Neural cell (in vitro differentiated cells): Measurements from ENCODE around the gene SYF2. TPM values are rescaled to one million over a fixed set of nuclear protein-coding genes. Genes with fewer than 3 reads are reported as not detected.

ENCODE experiments used
- H2AFZ ChIP-seq: fragments of 200-600, 300-800 bp; sonication (generic), shearing (Covaris generic); 2 replicates; pipeline ENCODE4 v1.6.0; 2014; ENCODE audit warnings: low read depth, mild to moderate bottlenecking, antibody characterized with exemption, low read length, moderate library complexity
- H3F3A ChIP-seq: fragments of 200-600 bp; shearing (Covaris generic); 2 replicates; pipeline ENCODE4 v1.6.1; 2016; ENCODE audit warnings: mild to moderate bottlenecking, moderate library complexity, mixed read lengths, antibody characterized with exemption, low read length; ENCODE audit not compliant: insufficient read depth, poor library complexity, severe bottlenecking
- H3K27ac ChIP-seq: fragments of 200-600, 300-800 bp; sonication (generic), shearing (Covaris generic); 2 replicates; pipeline ENCODE4 v1.5.1; 2014; ENCODE audit warnings: mild to moderate bottlenecking, low read length, moderate library complexity
- H3K27me3 ChIP-seq: fragments of 300-800, 200-600 bp; sonication (generic), shearing (Covaris generic); 2 replicates; pipeline ENCODE4 v1.6.0; 2014; ENCODE audit warnings: mild to moderate bottlenecking, low read depth, low read length, moderate library complexity; ENCODE audit not compliant: insufficient read depth
- H3K36me3 ChIP-seq: fragments of 300-800, 200-600 bp; sonication (generic), shearing (Covaris generic); 2 replicates; pipeline ENCODE4 v1.5.1; 2014; ENCODE audit warnings: mild to moderate bottlenecking, antibody characterized with exemption, low read length, moderate library complexity; ENCODE audit not compliant: insufficient read depth
- H3K4me2 ChIP-seq: fragments of 300-800, 200-600 bp; sonication (generic), shearing (Covaris generic); 2 replicates; pipeline ENCODE4 v1.6.0; 2014; ENCODE audit warnings: mild to moderate bottlenecking, low read length
- H3K4me3 ChIP-seq: fragments of 300-800, 200-600 bp; sonication (generic), shearing (Covaris generic); 2 replicates; pipeline ENCODE4 v1.5.1; 2014; ENCODE audit warnings: mild to moderate bottlenecking, low read length, moderate library complexity
- H3K79me2 ChIP-seq: fragments of 200-600 bp; shearing (Covaris generic); replicated peaks from 2 replicates; pipeline ENCODE4 v1.6.0; 2014; ENCODE audit warnings: mild to moderate bottlenecking, low read length, moderate library complexity; ENCODE audit not compliant: insufficient read depth
- H3K9ac ChIP-seq: fragments of 300-800, 200-600 bp; sonication (generic), shearing (Covaris generic); 2 replicates; pipeline ENCODE4 v1.6.1; 2016; ENCODE audit warnings: mild to moderate bottlenecking, low read length, mixed read lengths
- H3K9me2 ChIP-seq: fragments of 200-600 bp; shearing (Covaris generic); 2 replicates; pipeline ENCODE4 v1.6.1; 2016; ENCODE audit warnings: mild to moderate bottlenecking, low read length, mixed read lengths; ENCODE audit not compliant: insufficient read depth
- H3K9me3 ChIP-seq: fragments of 200-600, 300-800 bp; sonication (generic), shearing (Covaris generic); 2 replicates; pipeline ENCODE4 v1.6.1; 2016; ENCODE audit warnings: mild to moderate bottlenecking, mixed run types, low read length, moderate library complexity, mixed read lengths
- H4K20me1 ChIP-seq: fragments of 200-600 bp; shearing (Covaris generic); 2 replicates; pipeline ENCODE4 v1.6.1; 2016; ENCODE audit warnings: mild to moderate bottlenecking, mixed run types; ENCODE audit not compliant: insufficient read depth
- CTCF ChIP-seq: fragments of 450-650 bp; IDR thresholded peaks from 2 replicates; pipeline ENCODE4 v1.5.1; 2014; ENCODE audit warnings: antibody characterized with exemption, mild to moderate bottlenecking, moderate library complexity; ENCODE audit not compliant: poor library complexity, severe bottlenecking
- EP300 ChIP-seq: fragments of 450-650 bp; conservative IDR thresholded peaks from 2 replicates; pipeline ENCODE4 v1.6.1; 2014; ENCODE audit warnings: antibody characterized with exemption, mild to moderate bottlenecking, moderate library complexity; ENCODE audit not compliant: poor library complexity, severe bottlenecking
- EZH2 ChIP-seq: fragments of 200-600, 300-800 bp; shearing (Covaris generic), sonication (generic); IDR thresholded peaks from 2 replicates; pipeline ENCODE4 v1.6.1; 2014; ENCODE audit warnings: antibody characterized with exemption, low read length, borderline replicate concordance, mild to moderate bottlenecking; ENCODE audit not compliant: insufficient read depth, poor library complexity, severe bottlenecking
- MXI1 ChIP-seq: fragments of 450-650 bp; conservative IDR thresholded peaks from 2 replicates; pipeline ENCODE4 v1.6.1; 2014; ENCODE audit warnings: antibody characterized with exemption, mild to moderate bottlenecking; ENCODE audit not compliant: poor library complexity, severe bottlenecking
- POLR2AphosphoS5 ChIP-seq: IDR thresholded peaks from 2 replicates; pipeline ENCODE4 v1.6.1; 2012
- RAD21 ChIP-seq: fragments of 450-650 bp; conservative IDR thresholded peaks from 2 replicates; pipeline ENCODE4 v1.6.1; 2014; ENCODE audit warnings: antibody characterized with exemption, mild to moderate bottlenecking, moderate library complexity
- SMC3 ChIP-seq: fragments of 450-650 bp; conservative IDR thresholded peaks from 2 replicates; pipeline ENCODE4 v1.6.1; 2014; ENCODE audit warnings: antibody characterized with exemption, mild to moderate bottlenecking, moderate library complexity; ENCODE audit not compliant: poor library complexity
- TAF1 ChIP-seq: IDR thresholded peaks from 2 replicates; pipeline ENCODE4 v1.6.1; 2012; ENCODE audit warnings: low read depth
- polyA plus RNA-seq: library from polyadenylated mRNA; depleted of rRNA; stranded (reverse); fragments of >200 nt; gene quantifications from 2 replicates; pipeline ENCODE4 v1.2.3, GENCODE V29; 2014
- TF ChIP-seq, protein P1 (sequence below): IDR thresholded peaks from 2 replicates; pipeline ENCODE4 v1.6.1; 2012; ENCODE audit warnings: borderline replicate concordance

SYF2 gene
- polyA plus RNA-seq, 1 donor from 2014 or later: 94.1 TPM

DNA sequence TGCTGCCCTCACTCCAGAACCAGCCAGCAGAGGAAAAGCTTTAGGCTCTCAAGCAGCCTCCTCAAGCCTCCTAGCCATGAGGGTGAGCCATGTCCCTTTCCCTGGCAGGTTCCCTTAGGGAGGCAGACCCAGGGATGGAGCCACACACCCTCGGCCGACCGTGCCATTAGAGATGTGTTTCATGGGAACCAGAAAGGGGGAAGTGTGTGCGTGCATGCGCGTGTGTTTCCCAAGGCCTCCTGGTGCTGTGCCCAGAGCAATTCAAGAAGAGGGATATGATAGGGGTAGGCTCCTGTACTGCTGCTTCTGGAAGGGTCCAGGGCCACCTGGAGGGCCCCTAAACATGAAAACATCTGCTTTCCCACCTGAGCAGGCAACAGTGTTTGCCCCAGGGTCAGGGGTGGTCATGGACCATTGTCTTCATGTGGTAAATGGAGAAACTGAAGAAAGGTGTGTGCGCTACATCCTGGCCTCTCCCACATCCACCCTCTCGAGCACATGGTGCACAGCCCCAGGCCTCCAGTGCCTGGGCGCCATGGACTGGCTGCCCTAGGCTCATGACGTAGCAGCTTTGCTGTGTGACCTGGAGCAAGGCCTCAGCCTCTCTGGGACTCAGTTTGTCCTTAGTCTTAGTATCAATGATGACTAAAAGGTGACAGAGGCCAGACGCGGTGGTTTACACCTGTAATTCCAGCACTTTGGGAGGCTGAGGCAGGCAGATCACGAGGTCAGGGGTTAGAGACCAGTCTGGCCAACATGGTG is 48.1 kb downstream of the SYF2 start:
- H2AFZ ChIP-seq: no peak overlapping the region
- no peaks in the 10 kb centered on the region for H3K27me3 ChIP-seq
- no peak overlapping the region for H3K4me3 ChIP-seq
- H3K9me3 ChIP-seq: no peaks in the 10 kb centered on the region
- TF ChIP-seq EZH2 (no peak), SMC3 (no peak), CTCF (no peak), POLR2AphosphoS5 (no peak), EP300 (no peak), TAF1 (no peak), MXI1 (no peak), RAD21 (no peak)
- TF ChIP-seq, protein P1, sequence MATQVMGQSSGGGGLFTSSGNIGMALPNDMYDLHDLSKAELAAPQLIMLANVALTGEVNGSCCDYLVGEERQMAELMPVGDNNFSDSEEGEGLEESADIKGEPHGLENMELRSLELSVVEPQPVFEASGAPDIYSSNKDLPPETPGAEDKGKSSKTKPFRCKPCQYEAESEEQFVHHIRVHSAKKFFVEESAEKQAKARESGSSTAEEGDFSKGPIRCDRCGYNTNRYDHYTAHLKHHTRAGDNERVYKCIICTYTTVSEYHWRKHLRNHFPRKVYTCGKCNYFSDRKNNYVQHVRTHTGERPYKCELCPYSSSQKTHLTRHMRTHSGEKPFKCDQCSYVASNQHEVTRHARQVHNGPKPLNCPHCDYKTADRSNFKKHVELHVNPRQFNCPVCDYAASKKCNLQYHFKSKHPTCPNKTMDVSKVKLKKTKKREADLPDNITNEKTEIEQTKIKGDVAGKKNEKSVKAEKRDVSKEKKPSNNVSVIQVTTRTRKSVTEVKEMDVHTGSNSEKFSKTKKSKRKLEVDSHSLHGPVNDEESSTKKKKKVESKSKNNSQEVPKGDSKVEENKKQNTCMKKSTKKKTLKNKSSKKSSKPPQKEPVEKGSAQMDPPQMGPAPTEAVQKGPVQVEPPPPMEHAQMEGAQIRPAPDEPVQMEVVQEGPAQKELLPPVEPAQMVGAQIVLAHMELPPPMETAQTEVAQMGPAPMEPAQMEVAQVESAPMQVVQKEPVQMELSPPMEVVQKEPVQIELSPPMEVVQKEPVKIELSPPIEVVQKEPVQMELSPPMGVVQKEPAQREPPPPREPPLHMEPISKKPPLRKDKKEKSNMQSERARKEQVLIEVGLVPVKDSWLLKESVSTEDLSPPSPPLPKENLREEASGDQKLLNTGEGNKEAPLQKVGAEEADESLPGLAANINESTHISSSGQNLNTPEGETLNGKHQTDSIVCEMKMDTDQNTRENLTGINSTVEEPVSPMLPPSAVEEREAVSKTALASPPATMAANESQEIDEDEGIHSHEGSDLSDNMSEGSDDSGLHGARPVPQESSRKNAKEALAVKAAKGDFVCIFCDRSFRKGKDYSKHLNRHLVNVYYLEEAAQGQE: no peak
- H3K4me2 ChIP-seq: no peak overlapping the region
- H3K9me2 ChIP-seq: no peaks in the 10 kb centered on the region
- H3K36me3 ChIP-seq: no peaks in the 10 kb centered on the region
- no peak overlapping the region for H3K27ac ChIP-seq
- no peaks in the 10 kb centered on the region for H3F3A ChIP-seq
- H3K79me2 ChIP-seq: no peaks in the 10 kb centered on the region
- no peak overlapping the region for H3K9ac ChIP-seq
- H4K20me1 ChIP-seq: no peaks in the 10 kb centered on the region

DNA sequence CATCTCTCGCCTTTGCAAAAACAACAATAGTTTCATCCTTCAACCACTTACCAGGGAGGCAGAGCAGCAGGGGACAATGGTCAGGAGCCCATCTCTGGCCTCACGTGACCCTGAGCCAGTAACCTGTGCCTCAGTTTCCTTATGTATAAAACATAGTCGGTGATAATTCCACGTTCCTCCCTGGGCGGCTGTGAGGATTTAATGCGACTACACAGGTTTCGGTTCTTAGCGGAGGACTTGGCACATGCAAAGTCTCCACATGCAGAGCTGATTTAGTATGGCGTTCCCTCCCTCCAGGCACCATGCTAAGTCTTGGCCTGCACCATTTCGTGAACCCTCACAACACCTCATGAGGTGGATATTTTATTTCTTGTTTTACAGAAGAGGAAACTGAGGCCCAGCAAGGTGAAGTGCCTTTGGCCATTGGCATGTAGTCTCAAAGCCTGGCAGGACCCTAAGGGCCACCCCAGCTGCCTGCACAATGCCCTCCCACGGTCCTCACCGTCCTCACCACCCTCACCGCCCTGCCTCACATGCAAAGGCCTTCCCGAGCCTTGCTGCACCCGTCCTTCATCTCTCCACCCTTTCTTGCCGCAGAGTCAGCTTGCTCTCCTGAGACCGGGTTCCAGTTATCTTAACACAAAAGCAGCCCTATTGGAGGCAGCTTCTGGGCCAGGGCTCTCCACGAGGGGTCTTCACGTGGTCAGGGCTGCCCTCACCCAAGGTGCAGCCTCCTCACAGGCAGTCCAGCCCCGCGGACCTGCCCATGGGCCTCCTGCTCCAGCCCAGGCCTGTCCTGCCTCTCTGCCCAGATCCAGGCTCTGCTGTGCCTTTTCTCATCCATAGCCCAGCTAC is 48.9 kb downstream of the SYF2 start:
- Histone ChIP-seq H2AFZ (no peak overlapping the region), H3K27ac (no peak overlapping the region), H3K9ac (no peak overlapping the region), H3K4me2 (no peak overlapping the region), H3K27me3 (no peaks in the 10 kb centered on the region), H3K9me2 (no peaks in the 10 kb centered on the region), H3K4me3 (no peak overlapping the region), H3K9me3 (no peaks in the 10 kb centered on the region), H3K36me3 (no peaks in the 10 kb centered on the region), H4K20me1 (no peaks in the 10 kb centered on the region), H3K79me2 (no peaks in the 10 kb centered on the region), H3F3A (no peaks in the 10 kb centered on the region)
- TF ChIP-seq POLR2AphosphoS5 (no peak), MXI1 (no peak), TAF1 (no peak), RAD21 (no peak), EZH2 (no peak), CTCF (no peak), EP300 (no peak), SMC3 (no peak)
- TF ChIP-seq, protein P1: no peak
